ENCODE data around the gene SWSAP1.
A peak's percentile ranks its signal among the peaks of the same experiment; 100 is the strongest.
"Not testable (repeated sequence)": the region's sequence is repeated elsewhere in the genome, so short reads cannot be mapped to it uniquely, and the experiment has no call there.

The SWSAP1 gene

DNA sequence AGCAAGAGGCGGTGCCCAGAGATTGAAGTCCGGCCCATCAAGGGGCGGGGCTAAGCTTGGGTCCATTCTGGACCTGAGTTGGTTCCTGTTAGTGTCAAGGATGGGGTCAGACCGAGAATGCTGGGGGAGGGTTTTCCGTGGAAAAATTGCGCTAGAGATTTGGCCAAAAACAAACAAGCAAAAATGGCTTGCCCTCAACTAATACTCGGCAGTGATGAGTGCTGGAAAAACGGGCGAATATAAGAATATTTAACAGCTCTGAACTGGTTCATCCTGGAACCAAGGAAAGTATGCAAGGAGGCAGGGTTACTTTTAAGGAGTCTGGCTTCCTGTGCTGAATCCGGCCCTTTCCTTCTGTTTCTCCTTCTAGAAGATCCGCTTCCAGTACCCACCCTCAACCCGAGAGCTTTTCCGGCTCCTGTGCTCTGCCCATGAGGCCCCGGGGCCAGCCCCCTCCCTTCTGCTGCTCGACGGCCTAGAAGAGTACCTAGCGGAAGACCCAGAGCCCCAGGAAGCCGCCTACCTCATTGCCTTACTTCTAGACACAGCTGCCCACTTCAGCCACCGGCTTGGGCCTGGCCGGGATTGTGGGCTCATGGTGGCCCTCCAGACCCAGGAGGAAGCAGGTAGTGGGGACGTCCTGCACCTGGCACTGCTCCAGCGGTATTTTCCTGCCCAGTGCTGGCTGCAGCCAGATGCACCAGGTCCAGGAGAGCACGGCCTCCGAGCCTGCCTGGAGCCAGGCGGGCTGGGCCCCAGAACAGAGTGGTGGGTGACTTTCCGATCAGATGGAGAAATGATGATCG is 880 bp downstream of the SWSAP1 start:
- peak overlapping the region; percentile 69 for H3K4me3 ChIP-seq (ENCODE audit: low read depth, low read length)
- TF ChIP-seq, protein P1, sequence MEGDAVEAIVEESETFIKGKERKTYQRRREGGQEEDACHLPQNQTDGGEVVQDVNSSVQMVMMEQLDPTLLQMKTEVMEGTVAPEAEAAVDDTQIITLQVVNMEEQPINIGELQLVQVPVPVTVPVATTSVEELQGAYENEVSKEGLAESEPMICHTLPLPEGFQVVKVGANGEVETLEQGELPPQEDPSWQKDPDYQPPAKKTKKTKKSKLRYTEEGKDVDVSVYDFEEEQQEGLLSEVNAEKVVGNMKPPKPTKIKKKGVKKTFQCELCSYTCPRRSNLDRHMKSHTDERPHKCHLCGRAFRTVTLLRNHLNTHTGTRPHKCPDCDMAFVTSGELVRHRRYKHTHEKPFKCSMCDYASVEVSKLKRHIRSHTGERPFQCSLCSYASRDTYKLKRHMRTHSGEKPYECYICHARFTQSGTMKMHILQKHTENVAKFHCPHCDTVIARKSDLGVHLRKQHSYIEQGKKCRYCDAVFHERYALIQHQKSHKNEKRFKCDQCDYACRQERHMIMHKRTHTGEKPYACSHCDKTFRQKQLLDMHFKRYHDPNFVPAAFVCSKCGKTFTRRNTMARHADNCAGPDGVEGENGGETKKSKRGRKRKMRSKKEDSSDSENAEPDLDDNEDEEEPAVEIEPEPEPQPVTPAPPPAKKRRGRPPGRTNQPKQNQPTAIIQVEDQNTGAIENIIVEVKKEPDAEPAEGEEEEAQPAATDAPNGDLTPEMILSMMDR (IDR thresholded peaks at IDR 0.05; ENCODE audit: borderline replicate concordance, insufficient read depth, low read depth, low read length) = no peak

DNA sequence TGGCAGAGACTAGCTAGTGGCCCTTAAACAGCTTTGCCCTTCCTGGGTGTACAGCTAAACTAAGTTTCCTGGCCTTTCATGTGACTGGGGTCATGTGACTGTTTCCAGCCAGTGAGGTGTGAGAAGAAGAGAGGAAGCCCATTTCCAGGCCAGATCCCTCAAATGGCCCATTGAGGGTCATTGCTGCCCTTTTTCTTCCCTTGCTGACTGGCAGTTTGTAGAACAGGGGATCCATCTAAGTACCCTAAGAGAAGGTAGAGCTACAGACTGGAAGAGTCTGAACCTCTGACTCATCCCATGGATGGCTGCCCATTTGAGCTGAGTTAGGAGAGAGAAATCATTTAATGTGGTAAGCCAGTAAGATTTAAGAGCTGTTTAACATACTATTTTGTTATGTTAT is 2.8 kb downstream of the SWSAP1 start:
- H3K4me3 ChIP-seq (ENCODE audit: low read depth, low read length) = no peak overlapping the region
- TF ChIP-seq, protein P1 (IDR thresholded peaks at IDR 0.05; ENCODE audit: borderline replicate concordance, insufficient read depth, low read depth, low read length) = no peak

DNA sequence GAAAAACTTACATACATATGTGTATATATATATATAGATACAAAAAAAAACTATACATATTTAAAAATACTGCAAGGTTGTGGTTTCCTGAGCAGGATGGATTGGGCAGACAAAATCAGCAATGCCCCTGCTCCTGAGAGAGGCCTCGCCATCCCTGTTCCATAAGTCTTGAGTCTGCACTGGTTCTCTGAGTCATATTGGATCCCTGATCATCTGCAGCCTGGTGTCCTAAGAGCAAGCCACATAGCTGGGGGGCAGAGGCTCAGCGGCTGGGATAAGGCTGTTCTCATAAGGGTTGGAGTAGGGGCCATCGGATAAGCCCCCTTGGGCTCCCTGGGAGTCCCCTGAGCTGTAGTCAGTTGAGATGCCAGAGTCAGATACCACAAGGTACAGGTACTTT is 3.3 kb downstream of the SWSAP1 start:
- TF ChIP-seq, protein P1 (IDR thresholded peaks at IDR 0.05; ENCODE audit: borderline replicate concordance, insufficient read depth, low read depth, low read length) = no peak
- H3K4me3 ChIP-seq (ENCODE audit: low read depth, low read length) = no peak overlapping the region

DNA sequence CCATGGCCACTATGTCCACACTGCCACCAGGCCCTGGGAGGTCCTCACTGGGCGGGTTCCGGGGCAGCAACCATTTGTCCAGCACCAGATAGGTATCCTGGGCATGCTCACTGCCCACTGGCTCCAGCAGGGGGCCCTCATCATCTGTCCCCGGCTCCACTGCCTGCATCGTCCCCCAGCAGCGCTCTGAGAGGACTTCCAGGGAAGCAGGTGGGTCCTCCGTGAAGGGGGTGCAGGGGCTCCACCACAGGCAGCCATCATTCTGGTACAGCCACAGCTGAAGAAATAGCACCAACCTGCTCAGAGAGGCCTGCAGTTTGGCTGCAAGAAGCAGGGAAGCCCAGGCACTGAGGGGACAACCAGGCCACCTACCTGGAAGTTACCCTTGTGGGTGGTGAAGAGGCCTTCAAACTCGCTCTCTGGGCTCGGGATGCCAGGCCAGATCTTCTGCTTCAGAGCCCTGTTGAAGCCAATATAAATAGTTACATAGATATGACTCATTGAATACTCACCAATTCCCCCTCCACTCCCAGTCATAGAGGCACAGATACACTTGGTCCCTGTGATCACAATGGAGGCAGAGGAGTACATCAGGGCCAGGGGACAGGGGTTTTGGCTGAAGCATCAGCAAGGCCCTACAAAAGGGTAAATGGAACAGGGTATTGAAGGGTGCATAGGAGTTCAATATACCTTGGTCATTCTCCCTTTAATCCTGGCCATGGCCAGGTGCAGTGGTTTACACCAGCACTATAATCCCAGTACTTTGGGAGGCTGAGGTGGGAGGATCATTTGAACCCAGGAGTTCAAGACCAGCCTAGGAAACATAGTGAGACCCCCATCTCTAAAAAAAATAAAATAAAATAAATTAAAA is 4.1 kb downstream of the SWSAP1 start:
- TF ChIP-seq, protein P1 (IDR thresholded peaks at IDR 0.05; ENCODE audit: borderline replicate concordance, insufficient read depth, low read depth, low read length) = peak; percentile 63
- H3K4me3 ChIP-seq (ENCODE audit: low read depth, low read length) = no peak overlapping the region

DNA sequence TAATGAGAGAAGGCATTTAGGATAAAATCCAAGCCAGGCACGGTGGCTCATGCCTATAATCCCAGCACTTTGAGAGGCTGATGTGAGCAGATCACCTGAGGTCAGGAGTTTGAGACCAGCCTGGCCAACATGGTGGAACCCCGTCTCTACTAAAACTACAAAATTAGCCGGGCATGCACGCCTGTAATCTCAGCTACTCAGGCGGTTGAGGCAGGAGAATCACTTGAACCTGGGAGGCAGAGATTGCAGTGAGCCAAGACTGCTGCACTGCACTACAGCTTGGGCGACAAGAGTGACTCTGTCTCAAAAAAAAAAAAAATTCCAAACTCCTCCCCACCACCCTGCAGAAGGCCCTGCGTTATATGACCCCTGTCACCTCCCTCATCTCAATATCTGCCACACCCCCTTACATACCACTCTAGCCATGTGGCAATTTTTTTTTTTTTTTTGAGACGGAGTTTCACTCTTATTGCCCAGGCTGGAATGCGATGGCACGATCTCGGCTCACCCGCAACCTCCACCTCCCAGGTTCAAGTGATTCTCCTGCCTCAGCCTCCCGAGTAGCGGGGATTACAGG is 4.9 kb downstream of the SWSAP1 start:
- H3K4me3 ChIP-seq (ENCODE audit: low read depth, low read length) = not testable (repeated sequence)

DNA sequence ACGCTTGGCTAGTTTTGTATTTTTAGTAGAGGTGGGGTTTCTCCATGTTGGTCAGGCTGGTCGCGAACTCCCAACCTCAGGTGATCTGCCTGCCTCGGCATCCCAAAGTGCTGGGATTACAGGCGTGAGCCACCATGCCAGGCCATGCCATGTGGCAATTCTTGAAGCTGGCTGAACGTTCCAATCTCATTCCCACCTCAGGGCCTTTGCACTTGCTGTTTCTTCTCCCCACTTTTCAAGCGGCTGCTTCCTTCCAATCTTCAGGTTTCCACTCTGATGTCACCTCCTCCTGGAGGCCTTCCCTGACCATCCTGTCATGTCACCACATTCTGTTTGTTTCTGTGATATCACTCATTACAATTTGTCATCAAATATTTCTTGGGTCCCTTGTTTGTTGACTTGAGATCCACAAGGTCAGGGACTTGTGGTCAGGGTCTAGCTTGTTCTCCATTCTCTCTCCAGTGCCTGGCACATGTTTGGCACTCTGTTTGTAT is 5.4 kb downstream of the SWSAP1 start:
- TF ChIP-seq, protein P1 (IDR thresholded peaks at IDR 0.05; ENCODE audit: borderline replicate concordance, insufficient read depth, low read depth, low read length) = no peak
- no peak overlapping the region for H3K4me3 ChIP-seq (ENCODE audit: low read depth, low read length)
